ENCODE measurements around the gene LACRT.
"Not testable (repeated sequence)": the region's sequence is repeated elsewhere in the genome, so short reads cannot be mapped to it uniquely, and the experiment has no call there.

DNA sequence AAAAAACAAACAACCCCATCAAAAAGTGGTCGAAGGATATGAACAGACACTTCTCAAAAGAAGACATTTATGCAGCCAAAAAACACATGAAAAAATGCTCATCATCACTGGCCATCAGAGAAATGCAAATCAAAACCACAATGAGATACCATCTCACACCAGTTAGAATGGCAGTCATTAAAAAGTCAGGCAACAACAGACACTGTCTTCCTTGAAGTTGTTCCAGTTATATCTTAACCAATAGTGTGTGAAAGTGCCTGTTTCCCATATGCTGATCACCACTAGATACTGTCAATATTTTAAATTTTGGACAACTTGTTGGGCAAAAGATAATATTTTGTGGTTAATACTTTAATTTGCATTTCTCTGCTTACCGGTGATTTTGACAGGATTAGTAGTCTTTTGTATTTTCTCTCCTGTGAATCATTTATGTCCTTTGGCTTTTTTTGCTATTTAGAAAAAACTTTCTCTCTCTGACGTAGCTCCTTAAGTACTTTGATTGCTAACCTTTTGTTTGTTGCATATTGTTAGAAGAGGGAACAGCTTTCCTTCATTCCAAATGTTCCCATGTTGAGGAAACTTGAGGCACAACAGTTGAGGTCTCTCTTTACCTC, 30.4 kb upstream of the LACRT start:
- TF ChIP-seq, protein P1, sequence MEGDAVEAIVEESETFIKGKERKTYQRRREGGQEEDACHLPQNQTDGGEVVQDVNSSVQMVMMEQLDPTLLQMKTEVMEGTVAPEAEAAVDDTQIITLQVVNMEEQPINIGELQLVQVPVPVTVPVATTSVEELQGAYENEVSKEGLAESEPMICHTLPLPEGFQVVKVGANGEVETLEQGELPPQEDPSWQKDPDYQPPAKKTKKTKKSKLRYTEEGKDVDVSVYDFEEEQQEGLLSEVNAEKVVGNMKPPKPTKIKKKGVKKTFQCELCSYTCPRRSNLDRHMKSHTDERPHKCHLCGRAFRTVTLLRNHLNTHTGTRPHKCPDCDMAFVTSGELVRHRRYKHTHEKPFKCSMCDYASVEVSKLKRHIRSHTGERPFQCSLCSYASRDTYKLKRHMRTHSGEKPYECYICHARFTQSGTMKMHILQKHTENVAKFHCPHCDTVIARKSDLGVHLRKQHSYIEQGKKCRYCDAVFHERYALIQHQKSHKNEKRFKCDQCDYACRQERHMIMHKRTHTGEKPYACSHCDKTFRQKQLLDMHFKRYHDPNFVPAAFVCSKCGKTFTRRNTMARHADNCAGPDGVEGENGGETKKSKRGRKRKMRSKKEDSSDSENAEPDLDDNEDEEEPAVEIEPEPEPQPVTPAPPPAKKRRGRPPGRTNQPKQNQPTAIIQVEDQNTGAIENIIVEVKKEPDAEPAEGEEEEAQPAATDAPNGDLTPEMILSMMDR (IDR thresholded peaks at IDR 0.05; ENCODE audit: low read depth, low read length, missing input control): not testable (repeated sequence)
- TF ChIP-seq JUND (IDR thresholded peaks at IDR 0.05); TAF1 (conservative IDR thresholded peaks at IDR 0.05); SP1 (IDR thresholded peaks at IDR 0.05); ATF3 (IDR thresholded peaks at IDR 0.05); GABPA (IDR thresholded peaks at IDR 0.05 in 1 of 2, conservative IDR thresholded peaks at IDR 0.05 in 1 of 2); MAX (IDR thresholded peaks at IDR 0.05); HNF4G (IDR thresholded peaks at IDR 0.05); RXRA (IDR thresholded peaks at IDR 0.05); FOXA1 (IDR thresholded peaks at IDR 0.05); YY1 (IDR thresholded peaks at IDR 0.05): not testable (repeated sequence)
- TF ChIP-seq, protein P2, sequence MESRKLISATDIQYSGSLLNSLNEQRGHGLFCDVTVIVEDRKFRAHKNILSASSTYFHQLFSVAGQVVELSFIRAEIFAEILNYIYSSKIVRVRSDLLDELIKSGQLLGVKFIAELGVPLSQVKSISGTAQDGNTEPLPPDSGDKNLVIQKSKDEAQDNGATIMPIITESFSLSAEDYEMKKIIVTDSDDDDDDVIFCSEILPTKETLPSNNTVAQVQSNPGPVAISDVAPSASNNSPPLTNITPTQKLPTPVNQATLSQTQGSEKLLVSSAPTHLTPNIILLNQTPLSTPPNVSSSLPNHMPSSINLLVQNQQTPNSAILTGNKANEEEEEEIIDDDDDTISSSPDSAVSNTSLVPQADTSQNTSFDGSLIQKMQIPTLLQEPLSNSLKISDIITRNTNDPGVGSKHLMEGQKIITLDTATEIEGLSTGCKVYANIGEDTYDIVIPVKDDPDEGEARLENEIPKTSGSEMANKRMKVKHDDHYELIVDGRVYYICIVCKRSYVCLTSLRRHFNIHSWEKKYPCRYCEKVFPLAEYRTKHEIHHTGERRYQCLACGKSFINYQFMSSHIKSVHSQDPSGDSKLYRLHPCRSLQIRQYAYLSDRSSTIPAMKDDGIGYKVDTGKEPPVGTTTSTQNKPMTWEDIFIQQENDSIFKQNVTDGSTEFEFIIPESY (IDR thresholded peaks at IDR 0.05): not testable (repeated sequence)
